Measurements from ENCODE around the gene COPG2.

The COPG2 gene

GRCh38 chr7:130491841-130492522 is 176.6 kb downstream of the COPG2 start, which contains the start of gene MEST:
MEST (plus strand) TSS chr7:130492085; CDS start chr7:130492314, 229 bp downstream.
- no peak for DNase-seq

GRCh38 chr7:130490888-130491804 is 177.4 kb downstream of the COPG2 start:
- DNase-seq: no peak

- no peak for DNase-seq
Measured at GRCh38 chr7:130490311-130490791, 178.2 kb downstream of the COPG2 start.

GRCh38 chr7:130489140-130489983 is 179.2 kb downstream of the COPG2 start:
- DNase-seq: no peak

GRCh38 chr7:130488392-130489139 is 180.0 kb downstream of the COPG2 start:
- no peak for DNase-seq

- no peak for DNase-seq
Measured at GRCh38 chr7:130486954-130487436, 181.6 kb downstream of the COPG2 start.

GRCh38 chr7:130486114-130486953 is 182.2 kb downstream of the COPG2 start:
- no peak for DNase-seq

GRCh38 chr7:130485734-130486113 is 182.8 kb downstream of the COPG2 start:
- DNase-seq: no peak

- DNase-seq: no peak
Measured at GRCh38 chr7:130483031-130483430, 185.5 kb downstream of the COPG2 start.

- DNase-seq: no peak
Measured at GRCh38 chr7:130481898-130482297, 186.7 kb downstream of the COPG2 start.

- no peak for DNase-seq
Measured at GRCh38 chr7:130479716-130480400, 188.7 kb downstream of the COPG2 start.

GRCh38 chr7:130478991-130479390 is 189.6 kb downstream of the COPG2 start:
- no peak for DNase-seq

- peak in 1 of 2 experiments; percentile 13 for DNase-seq
Measured at GRCh38 chr7:130476297-130477150, 192.0 kb downstream of the COPG2 start.

- no peak for DNase-seq
Measured at GRCh38 chr7:130475776-130476175, 192.8 kb downstream of the COPG2 start.

- DNase-seq: no peak
Measured at GRCh38 chr7:130473876-130474275, 194.7 kb downstream of the COPG2 start.

GRCh38 chr7:130473289-130473688 is 195.3 kb downstream of the COPG2 start:
- no peak for DNase-seq

- no peak for DNase-seq
Measured at GRCh38 chr7:130471974-130472373, 196.6 kb downstream of the COPG2 start.

- DNase-seq: no peak
Measured at GRCh38 chr7:130468612-130469011, 199.9 kb downstream of the COPG2 start.

Measured in NCI-H1930 (cell line).